H1 (cell line): ENCODE results near the gene CHST8. TPM values are rescaled to one million over a fixed set of nuclear protein-coding genes. Genes with fewer than 3 reads are reported as not detected.

Experiments used
- CTCF ChIA-PET: fragments of 300-600 bp; sonication (Branson Sonifier 250); formaldehyde crosslinking; loops from one replicate; lab custom pipeline; 2021; ENCODE audit not compliant: partially characterized antibody; lab: Charles Lee
- POLR2A ChIA-PET: fragments of 300-600 bp; sonication (Branson Sonifier 250); formaldehyde crosslinking; loops from one replicate; lab custom pipeline; 2021; ENCODE audit warnings: inconsistent platforms; ENCODE audit not compliant: partially characterized antibody; lab: Charles Lee
- DNase-seq, 2 experiments: peaks; one replicate each; pipeline versions ENCODE4 v3.0.0 to v3.0.0-alpha.2; 2010 to 2022; ENCODE audit warnings: low spot score in 2 of 2, low read depth in 1 of 2, mixed read lengths in 1 of 2
- FAIRE-seq: peaks from 2 replicates; lab custom pipeline; 2011; peaks lifted over from hg19 to GRCh38; lab: Jason Lieb, UNC
- H2AFZ ChIP-seq: 2 replicates; pipeline ENCODE4 v1.8.1; 2012; ENCODE audit warnings: low read length, inconsistent platforms
- H2AK5ac ChIP-seq: 2 replicates; pipeline ENCODE4 v1.6.1; 2013; ENCODE audit warnings: low read depth, low read length
- H2BK120ac ChIP-seq: replicated peaks from 2 replicates; pipeline ENCODE3; 2013; ENCODE audit warnings: low read depth, low read length, inconsistent platforms
- H2BK12ac ChIP-seq: 2 replicates; pipeline ENCODE4 v1.6.1; 2013; ENCODE audit warnings: low read depth, low read length
- H2BK15ac ChIP-seq: 2 replicates; pipeline ENCODE4 v1.6.1; 2013; ENCODE audit warnings: low read length
- H2BK20ac ChIP-seq: 2 replicates; pipeline ENCODE4 v1.6.1; 2013; ENCODE audit warnings: low read length
- H2BK5ac ChIP-seq: 2 replicates; pipeline ENCODE4 v1.6.1; 2013; ENCODE audit warnings: low read depth, low read length
- H3K14ac ChIP-seq: 2 replicates; pipeline ENCODE4 v1.6.1; 2013; ENCODE audit warnings: inconsistent platforms; ENCODE audit not compliant: insufficient read length
- H3K18ac ChIP-seq: 2 replicates; pipeline ENCODE4 v1.6.1; 2013; ENCODE audit warnings: low read length; ENCODE audit errors: extremely low read depth
- H3K23ac ChIP-seq: 2 replicates; pipeline ENCODE4 v1.6.1; 2013; ENCODE audit warnings: inconsistent platforms; ENCODE audit not compliant: insufficient read length
- H3K23me2 ChIP-seq: 2 replicates; pipeline ENCODE4 v1.6.1; 2013; ENCODE audit warnings: low read depth, low read length
- H3K27ac ChIP-seq: 2 replicates; pipeline ENCODE4 v1.6.1; 2011; ENCODE audit warnings: low read depth, low read length, inconsistent platforms
- H3K27me3 ChIP-seq, 4 experiments: replicated peaks in 1 of 4; 1 replicate in 1 of 4; 2 replicates in 3 of 4; pipeline versions ENCODE4 v1.6.1 to v1.8.1; 2011 to 2013; ENCODE audit warnings: low read length in 3 of 4, mild to moderate bottlenecking in 3 of 4, inconsistent platforms in 2 of 4, mixed read lengths in 2 of 4, moderate library complexity in 1 of 4; ENCODE audit not compliant: control insufficient read depth in 3 of 4, insufficient read depth in 3 of 4; ENCODE audit errors: extremely low read depth in 1 of 4
- H3K36me3 ChIP-seq, 4 experiments: 2 replicates each; pipeline versions ENCODE4 v1.6.1 to v1.8.1; 2011 to 2013; ENCODE audit warnings: mild to moderate bottlenecking in 4 of 4, low read length in 3 of 4, moderate library complexity in 2 of 4, control low read depth in 1 of 4, inconsistent platforms in 1 of 4; ENCODE audit not compliant: insufficient read depth in 4 of 4, control insufficient read depth in 2 of 4
- H3K4ac ChIP-seq: replicated peaks from 2 replicates; pipeline ENCODE3; 2013; ENCODE audit warnings: low read length, low read depth, mixed read lengths, inconsistent platforms; ENCODE audit not compliant: insufficient read length
- H3K4me1 ChIP-seq, 4 experiments: replicated peaks in 1 of 4; 1 replicate in 1 of 4; 2 replicates in 3 of 4; pipeline versions ENCODE4 v1.6.1 to v1.8.1; 2011 to 2013; ENCODE audit warnings: low read length in 3 of 4, inconsistent platforms in 2 of 4, mixed read lengths in 1 of 4; ENCODE audit not compliant: insufficient read depth in 4 of 4, control insufficient read depth in 3 of 4
- H3K4me2 ChIP-seq, 2 experiments: 2 replicates each; pipeline versions ENCODE4 v1.6.1 to v1.8.1; 2011 to 2013; ENCODE audit warnings: low read depth in 2 of 2, low read length in 2 of 2, control low read depth in 1 of 2, inconsistent platforms in 1 of 2, mild to moderate bottlenecking in 1 of 2; ENCODE audit not compliant: insufficient read depth in 1 of 2
- H3K4me3 ChIP-seq, 4 experiments: fragments of 200-600, 300-600 bp in 1 of 4; sonication (generic), shearing (Covaris generic), sonication (Bioruptor Twin) in 1 of 4; 2 replicates each; pipeline versions ENCODE4 v1.5.1 to v1.8.1; 2011 to 2016; ENCODE audit warnings: low read length in 4 of 4, low read depth in 3 of 4, control low read depth in 2 of 4, inconsistent platforms in 2 of 4, mild to moderate bottlenecking in 2 of 4, mixed read lengths in 1 of 4, moderate library complexity in 1 of 4; ENCODE audit not compliant: insufficient read depth in 2 of 4; ENCODE audit errors: extremely low read depth in 1 of 4
- H3K56ac ChIP-seq: replicated peaks from 2 replicates; pipeline ENCODE3; 2013; ENCODE audit warnings: low read depth, mild to moderate bottlenecking, mixed read lengths, low read length, inconsistent platforms; ENCODE audit not compliant: insufficient read length
- H3K79me1 ChIP-seq: 2 replicates; pipeline ENCODE4 v1.6.1; 2013; ENCODE audit warnings: low read depth, low read length, control low read depth
- H3K79me2 ChIP-seq, 2 experiments: 2 replicates each; pipeline versions ENCODE4 v1.6.1 to v1.8.1; 2012 to 2013; ENCODE audit warnings: low read length in 2 of 2, mild to moderate bottlenecking in 2 of 2, inconsistent platforms in 1 of 2; ENCODE audit not compliant: insufficient read depth in 2 of 2, control insufficient read depth in 1 of 2
- H3K9ac ChIP-seq, 4 experiments: replicated peaks in 1 of 4; 1 replicate in 1 of 4; 2 replicates in 3 of 4; pipeline versions ENCODE4 v1.6.1 to v1.8.1; 2011 to 2013; ENCODE audit warnings: low read depth in 3 of 4, low read length in 3 of 4, control low read depth in 2 of 4, mild to moderate bottlenecking in 2 of 4, moderate library complexity in 2 of 4, inconsistent platforms in 1 of 4; ENCODE audit errors: extremely low read depth in 1 of 4
- H3K9me3 ChIP-seq, 2 experiments: 2 replicates each; pipeline versions ENCODE4 v1.6.1 to v1.8.1; 2012 to 2013; ENCODE audit warnings: mild to moderate bottlenecking in 2 of 2, moderate library complexity in 2 of 2, control low read depth in 1 of 2, inconsistent platforms in 1 of 2, low read depth in 1 of 2, low read length in 1 of 2, mixed read lengths in 1 of 2; ENCODE audit not compliant: insufficient read depth in 2 of 2
- H4K20me1 ChIP-seq, 2 experiments: replicated peaks in 1 of 2; 2 replicates each; pipeline versions ENCODE3 to v1.8.1; 2011 to 2013; ENCODE audit warnings: inconsistent platforms in 2 of 2, low read length in 2 of 2, mild to moderate bottlenecking in 1 of 2; ENCODE audit not compliant: insufficient read depth in 2 of 2, control insufficient read depth in 1 of 2
- H4K5ac ChIP-seq: 2 replicates; pipeline ENCODE4 v1.6.1; 2013; ENCODE audit warnings: low read length, low read depth, mixed read lengths, inconsistent platforms; ENCODE audit not compliant: insufficient read length
- H4K8ac ChIP-seq: 2 replicates; pipeline ENCODE4 v1.8.0; 2013; ENCODE audit warnings: mild to moderate bottlenecking, moderate library complexity, low read length, inconsistent platforms; ENCODE audit not compliant: insufficient read depth; ENCODE audit errors: extremely low read depth
- H4K91ac ChIP-seq: replicated peaks from 2 replicates; pipeline ENCODE3; 2013; ENCODE audit warnings: low read length, mixed read lengths, inconsistent platforms; ENCODE audit not compliant: insufficient read length
- WGBS, 2 experiments: shearing (Covaris generic) in 1 of 2; methylation state at CpG; one replicate each; pipeline versions ENCODE4 v1.1.6 to v1.1.7; 2013 to 2015; ENCODE audit warnings: low lambda C conversion rate in 2 of 2, mixed read lengths in 2 of 2, inconsistent platforms in 1 of 2, low coverage in 1 of 2, missing lambda C conversion rate in 1 of 2; ENCODE audit not compliant: insufficient replicate concordance in 2 of 2, insufficient coverage in 1 of 2, insufficient read length in 1 of 2; ENCODE audit errors: extremely low coverage in 1 of 2, missing lambda C conversion rate in 1 of 2; 5-methylcytosine and 5-hydroxymethylcytosine counted together
- polyA plus RNA-seq, 7 experiments: library from polyadenylated mRNA; depleted of rRNA in 3 of 7; stranded (reverse) in 5 of 7; unstranded in 2 of 7; fragments of >200 nt in 5 of 7; fragments of 200-250 nt in 2 of 7; gene quantifications; 1 replicate in 5 of 7; 2 replicates in 1 of 7; 4 replicates in 1 of 7; pipeline versions ENCODE4 v1.2.1 to v1.2.3, GENCODE V29; 2011 to 2013; ENCODE audit warnings: missing spikeins in 2 of 7, mixed read lengths in 2 of 7
- total RNA-seq: library from RNA; stranded (reverse); fragmentation: NEBNext Ultra II Directional; extraction: Animal tissue kit (Norgen Biotek cat#: 25700); gene quantifications from 2 replicates; pipeline ENCODE4 v1.2.1, GENCODE V29; 2021

The CHST8 gene
- total and polyA plus RNA-seq, 2 of the 8 experiments (the other 6 are each of a cell fraction or from before 2014, with no cell fraction given), result 10.8 to 28.2 TPM

- H3K4me3 ChIP-seq, result no peak overlapping the region
- no peak overlapping the region for H3K4ac ChIP-seq
- WGBS, 2 experiments, result 97% methylated on average over 10 of the region's 15 CpGs; no CpG with 5 or more reads in 1 of the 2 experiments
- H2BK120ac ChIP-seq, result no peak overlapping the region
- H2BK20ac ChIP-seq, result no peak overlapping the region
- H3K23me2 ChIP-seq, result peaks cover 13% of the 10 kb centered on the region; the same call in 1 of the 2 replicates
- ChIA-PET POLR2A (interaction anchor here (0.8 to 1.4 kb wide), 2 partner anchors 11 to 99 kb away, joined by 3 read pairs; no protein-coding TSS in a partner anchor), CTCF (interaction anchor here (0.9 to 1.7 kb wide), 7 partner anchors 20 to 311 kb away, joined by 3 to 4 read pairs (median 3); no protein-coding TSS in a partner anchor)
- H4K5ac ChIP-seq, result no peak overlapping the region
- DNase-seq (no peak), FAIRE-seq (no peak)
- no peak overlapping the region for H3K27ac ChIP-seq
- H4K91ac ChIP-seq, result no peak overlapping the region
- H2BK5ac ChIP-seq, result no peak overlapping the region
- H2AK5ac ChIP-seq, result no peak overlapping the region
- H2BK15ac ChIP-seq, result no peak overlapping the region
- no peaks in the 10 kb centered on the region for H3K79me2 ChIP-seq
- no peak overlapping the region for H4K8ac ChIP-seq
- no peaks in the 10 kb centered on the region for H3K27me3 ChIP-seq
- H2BK12ac ChIP-seq, result no peak overlapping the region
- no peaks in the 10 kb centered on the region for H3K36me3 ChIP-seq
- H3K23ac ChIP-seq, result no peak overlapping the region
- peaks cover 0 to 20% of the 10 kb centered on the region in 2 experiments for H4K20me1 ChIP-seq
- H3K4me2 ChIP-seq, result no peak overlapping the region
- no peak overlapping the region for H2AFZ ChIP-seq
- H3K14ac ChIP-seq, result no peak overlapping the region
- H3K18ac ChIP-seq, result no peak overlapping the region; the same call in 1 of the 2 replicates
- peaks cover 7% of the 10 kb centered on the region for H3K79me1 ChIP-seq
- no peak overlapping the region for H3K9ac ChIP-seq
- no peaks in the 10 kb centered on the region for H3K9me3 ChIP-seq
- H3K4me1 ChIP-seq, result peaks cover 0 to 3% (median 0%) of the 10 kb centered on the region in 4 experiments; a peak in 1 of 7 replicates
- no peak overlapping the region for H3K56ac ChIP-seq
Measured at GRCh38 chr19:33724021-33724720, 102.4 kb downstream of the CHST8 start.
